HepG2 (cell line): ENCODE measurements around the gene RELL2. TPM values are rescaled to one million over a fixed set of nuclear protein-coding genes. Genes with fewer than 3 reads are reported as not detected.
A peak's percentile ranks its signal among the peaks of the same experiment; 100 is the strongest.

Source experiments
- ARID2 ChIP-seq: sonication (generic); formaldehyde crosslinking; IDR thresholded peaks from 2 replicates; pipeline ENCODE4 v1.8.1; 2022; ENCODE audit warnings: mild to moderate bottlenecking, missing genetic modification reagents, borderline replicate concordance
- ATF6 ChIP-seq: sonication (generic); formaldehyde crosslinking; conservative IDR thresholded peaks from 2 replicates; pipeline ENCODE4 v1.4.0; 2020; ENCODE audit warnings: missing genetic modification reagents
- BRCA1 ChIP-seq: sonication (generic); formaldehyde crosslinking; IDR thresholded peaks from 2 replicates; pipeline ENCODE4 v1.4.0; 2020; ENCODE audit warnings: missing genetic modification reagents
- DMAP1 ChIP-seq: IDR thresholded peaks from 2 replicates; pipeline ENCODE4 v1.6.1; 2016
- FOSL2 ChIP-seq: sonication (generic); formaldehyde crosslinking; IDR thresholded peaks from 2 replicates; pipeline ENCODE4 v1.4.0; 2020; ENCODE audit warnings: missing genetic modification reagents
- IRX3 ChIP-seq: sonication (generic); formaldehyde crosslinking; IDR thresholded peaks from 2 replicates; pipeline ENCODE4 v1.8.1; 2023; ENCODE audit warnings: mild to moderate bottlenecking, low read depth, missing genetic modification reagents, borderline replicate concordance
- JUND ChIP-seq: sonication (generic); formaldehyde crosslinking; IDR thresholded peaks from 2 replicates; pipeline ENCODE4 v1.8.0; 2022; ENCODE audit warnings: mild to moderate bottlenecking, missing genetic modification reagents
- KMT2A ChIP-seq: sonication (generic); formaldehyde crosslinking; IDR thresholded peaks from 2 replicates; pipeline ENCODE4 v1.4.0; 2020; ENCODE audit warnings: missing genetic modification reagents
- MED13 ChIP-seq: sonication (generic); formaldehyde crosslinking; IDR thresholded peaks from 2 replicates; pipeline ENCODE4 v1.5.0; 2020; ENCODE audit warnings: missing genetic modification reagents
- SMYD3 ChIP-seq: sonication (generic); formaldehyde crosslinking; IDR thresholded peaks from 2 replicates; pipeline ENCODE4 v1.8.1; 2023; ENCODE audit warnings: mild to moderate bottlenecking, missing genetic modification reagents
- SNAPC4 ChIP-seq: sonication (generic); formaldehyde crosslinking; IDR thresholded peaks from 2 replicates; pipeline ENCODE4 v1.4.0; 2020; ENCODE audit warnings: mild to moderate bottlenecking, missing genetic modification reagents
- SP140L ChIP-seq: sonication (generic); formaldehyde crosslinking; IDR thresholded peaks from 2 replicates; pipeline ENCODE4 v1.4.0; 2020; ENCODE audit warnings: missing genetic modification reagents, borderline replicate concordance
- TAF1 ChIP-seq: sonication (generic); formaldehyde crosslinking; IDR thresholded peaks from 2 replicates; pipeline ENCODE4 v1.4.0; 2020; ENCODE audit warnings: missing genetic modification reagents
- TBX2 ChIP-seq: sonication (generic); formaldehyde crosslinking; IDR thresholded peaks from 2 replicates; pipeline ENCODE4 v1.5.0; 2020; ENCODE audit warnings: missing genetic modification reagents, mild to moderate bottlenecking, borderline replicate concordance
- ZBTB2 ChIP-seq: sonication (generic); formaldehyde crosslinking; IDR thresholded peaks from 2 replicates; pipeline ENCODE4 v1.8.0; 2022; ENCODE audit warnings: low read depth, missing genetic modification reagents
- ZC3H4 ChIP-seq: sonication (generic); formaldehyde crosslinking; IDR thresholded peaks from 2 replicates; pipeline ENCODE4 v1.4.0; 2020; ENCODE audit warnings: missing genetic modification reagents, borderline replicate concordance
- ZFP91 ChIP-seq: sonication (generic); formaldehyde crosslinking; IDR thresholded peaks from 2 replicates; pipeline ENCODE4 v1.9.0; 2022; ENCODE audit warnings: missing genetic modification reagents, mild to moderate bottlenecking, borderline replicate concordance
- ZMYM2 ChIP-seq: sonication (generic); formaldehyde crosslinking; IDR thresholded peaks from 2 replicates; pipeline ENCODE4 v1.8.0; 2022; ENCODE audit warnings: mild to moderate bottlenecking, missing genetic modification reagents
- ZNF501 ChIP-seq: sonication (generic); formaldehyde crosslinking; IDR thresholded peaks from 2 replicates; pipeline ENCODE4 v1.5.1; 2020; ENCODE audit warnings: mild to moderate bottlenecking, moderate library complexity, missing genetic modification reagents
- ZNF879 ChIP-seq: sonication (generic); formaldehyde crosslinking; IDR thresholded peaks from 2 replicates; pipeline ENCODE4 v1.8.1; 2023; ENCODE audit warnings: missing genetic modification reagents
- polyA plus RNA-seq, 8 experiments: library from polyadenylated mRNA; depleted of rRNA in 3 of 8; stranded (reverse) in 7 of 8; unstranded in 1 of 8; fragments of >200 nt; fragmentation: Illumina TruSeq in 4 of 8; extraction: Trizol in 4 of 8; gene quantifications; 2 replicates each; pipeline versions ENCODE4 v1.2.1 to v1.2.3, GENCODE V29; 2011 to 2016; ENCODE audit warnings: low read depth in 4 of 8, missing spikeins in 1 of 8, mixed read lengths in 1 of 8; ENCODE audit not compliant: insufficient read depth in 1 of 8
- total RNA-seq, 5 experiments: library from RNA; depleted of rRNA; stranded (reverse); fragments of >200 nt; fragmentation: Illumina TruSeq; extraction: Trizol; gene quantifications; 2 replicates each; pipeline ENCODE4 v1.2.3, GENCODE V29; 2016; ENCODE audit warnings: low read depth in 1 of 5

The RELL2 gene
- total and polyA plus RNA-seq, 2 of the 13 experiments (the other 11 are each of a cell fraction or from before 2014, with no cell fraction given), result 6.4 to 8.3 TPM

- TF ChIP-seq SNAPC4 (no peak; the same call in 1 of the 2 replicates), ARID2 (CRISPR knock-in tag) (0 out of 2 replicates have a peak, but pooled peaks have one; percentile 74), TBX2 (CRISPR knock-in tag) (peak; percentile 55), ZBTB2 (CRISPR knock-in tag) (no peak), SP140L (no peak), DMAP1 (CRISPR knock-in tag) (peak; percentile 29; the same call in 1 of the 2 replicates), ZC3H4 (no peak), JUND (CRISPR knock-in tag) (no peak), ZNF501 (peak; percentile 92), TAF1 (peak; percentile 16; the same call in 1 of the 2 replicates), BRCA1 (no peak), ZMYM2 (CRISPR knock-in tag) (peak; percentile 61; the same call in 1 of the 2 replicates), FOSL2 (CRISPR knock-in tag) (peak; percentile 8; the same call in 1 of the 2 replicates), MED13 (CRISPR knock-in tag) (0 out of 2 replicates have a peak, but pooled peaks have one; percentile 16), SMYD3 (0 out of 2 replicates have a peak, but pooled peaks have one; percentile 56), ZFP91 (CRISPR knock-in tag) (0 out of 2 replicates have a peak, but pooled peaks have one; percentile 23), ATF6 (CRISPR knock-in tag) (no peak), ZNF879 (CRISPR knock-in tag) (0 out of 2 replicates have a peak, but pooled peaks have one; percentile 69), IRX3 (CRISPR knock-in tag) (peak; percentile 56; the same call in 1 of the 2 replicates), KMT2A (CRISPR knock-in tag) (0 out of 2 replicates have a peak, but pooled peaks have one; percentile 29)
These were observed 448 bp downstream of the RELL2 start (continued) for GRCh38 chr5:141637123-141637766.
